Vagina (tissue), 2 donors: ENCODE measurements around the gene BNC2.

ENCODE experiments used
- CTCF ChIP-seq, 3 experiments: fragments of 450-650 bp in 2 of 3; fragments of 200-600 bp in 1 of 3; sonication (generic) in 1 of 3; IDR thresholded peaks; one replicate each; pipeline ENCODE4 v1.5.1; 2017 to 2019; ENCODE audit warnings: antibody characterized with exemption in 3 of 3, mild to moderate bottlenecking in 2 of 3, moderate library complexity in 2 of 3
- POLR2A ChIP-seq, 2 donors: fragments of 450-650 bp; IDR thresholded peaks; one replicate each; pipeline ENCODE4 v1.6.1; 2017; ENCODE audit warnings: antibody characterized with exemption in 2 of 2, mild to moderate bottlenecking in 2 of 2, moderate library complexity in 2 of 2

- no peak for TF ChIP-seq CTCF (IDR thresholded peaks at IDR 0.05)
- no peak for TF ChIP-seq POLR2A (IDR thresholded peaks at IDR 0.05)
These were observed 157.7 kb downstream of the BNC2 start for GRCh38 chr9:16712787-16713186.
